ENCODE results near the gene GLI3.

- TF ChIP-seq EZH2 (IDR thresholded peaks at IDR 0.05; ENCODE audit: insufficient read depth, low read length) (no peak), CTCF (IDR thresholded peaks at IDR 0.05; ENCODE audit: insufficient read depth, low read depth, low read length) (no peak)
These were observed 8.9 kb downstream of the GLI3 start for GRCh38 chr7:42227936-42228591.
